Heart left ventricle (tissue), 16 donors: Measurements from ENCODE around the gene TESK1. TPM values are rescaled to one million over a fixed set of nuclear protein-coding genes. Genes with fewer than 3 reads are reported as not detected.

Source experiments
- ATAC-seq, 4 donors: fragments of 200-7000 bp; cut with Tn5 transposase; one replicate each; pipeline ENCODE4 v1.9.1; 2020 to 2022; ENCODE audit warnings: moderate library complexity in 4 of 4, mild to moderate bottlenecking in 3 of 4, moderate number of reproducible peaks in 1 of 4
- DNase-seq, 5 donors: peaks; one replicate each; pipeline ENCODE4 v3.0.0-alpha.2; 2020
- H3K27ac ChIP-seq, 12 donors: fragments of 200-600 bp; sonication (generic) in 4 of 12; one replicate each; pipeline versions ENCODE4 v1.5.0 to v1.8.0; 2016 to 2022; ENCODE audit warnings: mild to moderate bottlenecking in 2 of 12
- H3K27me3 ChIP-seq, 9 donors: fragments of 200-600 bp; sonication (generic) in 2 of 9; one replicate each; pipeline versions ENCODE4 v1.5.1 to v1.8.0; 2016 to 2022; ENCODE audit warnings: mild to moderate bottlenecking in 3 of 9
- H3K36me3 ChIP-seq, 9 donors: fragments of 200-600 bp; sonication (generic) in 2 of 9; one replicate each; pipeline versions ENCODE4 v1.5.0 to v1.8.0; 2018 to 2022; ENCODE audit warnings: mild to moderate bottlenecking in 2 of 9
- H3K4me1 ChIP-seq, 12 donors: fragments of 200-600 bp; sonication (generic) in 4 of 12; one replicate each; pipeline versions ENCODE4 v1.5.0 to v1.8.0; 2016 to 2022; ENCODE audit warnings: mild to moderate bottlenecking in 3 of 12
- H3K4me3 ChIP-seq, 12 donors: fragments of 200-600 bp; sonication (generic) in 4 of 12; one replicate each; pipeline versions ENCODE4 v1.5.0 to v1.8.0; 2017 to 2022; ENCODE audit warnings: mild to moderate bottlenecking in 9 of 12, moderate library complexity in 4 of 12
- H3K9me3 ChIP-seq, 12 donors: fragments of 200-600 bp; sonication (generic) in 4 of 12; one replicate each; pipeline versions ENCODE4 v1.5.0 to v1.8.0; 2016 to 2022; ENCODE audit warnings: mild to moderate bottlenecking in 1 of 12
- POLR2A ChIP-seq, 2 donors: fragments of 450-650 bp; IDR thresholded peaks; one replicate each; pipeline ENCODE4 v1.6.1; 2017; ENCODE audit warnings: antibody characterized with exemption in 2 of 2, mild to moderate bottlenecking in 2 of 2, moderate library complexity in 2 of 2
- WGBS, 4 donors: extraction: QIAGEN DNeasy Blood & Tissue Kit in 2 of 4; methylation state at CpG; one replicate each; pipeline versions ENCODE4 v1.1.5 to v1.1.7; 2013 to 2018; 5-methylcytosine and 5-hydroxymethylcytosine counted together
- intact Hi-C, 10 donors: fragments of 100-400 bp; cut with DNase I; formaldehyde crosslinking; loops; one replicate each; pipeline versions ENCODE4 v1.11.1 to v1.14.2; 2022
- microRNA-seq, 4 donors: library from miRNA; unstranded; fragments of <30 nt; microRNA quantifications; one replicate each; pipeline versions ENCODE4 to v1.2.0, GENCODE V29; 2017 to 2020
- polyA plus RNA-seq, 2 donors: library from polyadenylated mRNA; stranded (reverse); fragments of 200-250 nt; gene quantifications; one replicate each; pipeline ENCODE4 v1.2.3, GENCODE V29; 2013
- total RNA-seq, 9 donors: library from RNA; depleted of rRNA in 2 of 9; stranded (reverse); fragments of >200 nt in 2 of 9; fragmentation: NEBNext Ultra II Directional in 3 of 9; extraction: Animal tissue kit (Norgen Biotek cat#: 25700) in 3 of 9; gene quantifications; one replicate each; pipeline versions ENCODE4 v1.1.0 to v1.2.4, GENCODE V29; 2016 to 2023
- TF ChIP-seq, protein P1 (sequence below), 12 donors: fragments of 200-600 bp; sonication (generic) in 4 of 12; IDR thresholded peaks; one replicate each; pipeline versions ENCODE4 v1.5.0 to v1.8.0; 2018 to 2022; ENCODE audit warnings: antibody characterized with exemption in 12 of 12, mild to moderate bottlenecking in 5 of 12
- donor health status: ischemic (EF 13 %, LVEDD 7.1; RV severe dilation, severe dysfunction).
- donor health status: healthy with polysubstance abuse.
- donor health status: DM: no; HTN: yes; CAD: no.
- donor health status: DM: no; HTN: no; CAD: no.
- donor health status: ischemic (EF 25% LVEDD 6.9; RV normal size, moderate dysfunction).
- donor health status: ischemic (EF 25% LVEDD 5.7; RV mildly dilated, moderate dysfunction).
- donor health status: healthy.
- donor health status: DM: yes; HTN: yes; CAD: no.
- donor health status: ischemic (EF 35%, LVEDD 5.7; RV mildly dilated, moderate dysfunction).
- donor health status: nonischemic (EF 11% LVEDD 7.7; RV severe dilation, severe dysfunction).
- donor health status: DM: yes; HTN: yes; CAD: no.
- donor health status: PGD.
- donor health status: ischemic (EF 29% LVEDD 5.4; RV normal size, mild dysfunction).
- donor health status: nonischemic (EF 23%, LVEDD 6.1; RV moderate dilation, normal function).

Gene TESK1
- total and polyA plus RNA-seq, 11 donors = 19.8 to 47.6 (median 24.8) TPM

DNA sequence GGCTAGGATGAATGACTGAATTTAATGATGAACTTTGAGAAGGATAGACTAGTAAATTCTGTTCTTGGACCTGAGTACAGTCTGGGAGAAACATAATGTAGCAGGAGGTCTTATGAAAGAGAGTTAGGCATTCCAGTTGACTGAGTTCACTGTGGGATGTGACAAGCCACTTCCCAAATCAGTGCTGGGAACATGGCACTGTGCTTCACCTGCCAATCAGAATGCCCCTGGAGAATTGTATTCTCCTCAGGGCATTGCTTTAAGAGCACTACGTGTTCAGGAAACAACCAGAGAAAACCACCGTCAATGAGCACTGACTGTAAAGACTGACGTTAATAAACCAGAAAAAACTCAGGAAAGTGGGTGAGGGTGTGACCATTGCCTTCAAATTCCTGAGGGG, 54.3 kb downstream of the TESK1 start:
- WGBS, 4 donors = 29 to 41% (median 37%) methylated on average over 3 of the region's 3 CpGs
- ATAC-seq = peak; percentile 2 to 31 (median 16)
- H3K4me3 ChIP-seq = peak overlapping the region in 11 of 12 donors; percentile 72 to 98 (median 93)
- intact Hi-C loops = loop anchor here in 8 of 10 donors (2.0 to 10.0 kb wide), 13 partner anchors 29 to 225 kb away; partner anchors contain the start of genes FAM221B (in 2 of the 8), GBA2 (in 2 of the 8), RGP1 (in 2 of the 8) and SPAG8 (in 2 of the 8)
- H3K27ac ChIP-seq = peak overlapping the region; percentile 93 to 100 (median 97)
- peaks cover 0 to 56% (median 30%) of the 10 kb centered on the region in 12 donors for H3K4me1 ChIP-seq
- DNase-seq = peak in 2 of 5 donors; percentile 65 to 69
- TF ChIP-seq, protein P1, sequence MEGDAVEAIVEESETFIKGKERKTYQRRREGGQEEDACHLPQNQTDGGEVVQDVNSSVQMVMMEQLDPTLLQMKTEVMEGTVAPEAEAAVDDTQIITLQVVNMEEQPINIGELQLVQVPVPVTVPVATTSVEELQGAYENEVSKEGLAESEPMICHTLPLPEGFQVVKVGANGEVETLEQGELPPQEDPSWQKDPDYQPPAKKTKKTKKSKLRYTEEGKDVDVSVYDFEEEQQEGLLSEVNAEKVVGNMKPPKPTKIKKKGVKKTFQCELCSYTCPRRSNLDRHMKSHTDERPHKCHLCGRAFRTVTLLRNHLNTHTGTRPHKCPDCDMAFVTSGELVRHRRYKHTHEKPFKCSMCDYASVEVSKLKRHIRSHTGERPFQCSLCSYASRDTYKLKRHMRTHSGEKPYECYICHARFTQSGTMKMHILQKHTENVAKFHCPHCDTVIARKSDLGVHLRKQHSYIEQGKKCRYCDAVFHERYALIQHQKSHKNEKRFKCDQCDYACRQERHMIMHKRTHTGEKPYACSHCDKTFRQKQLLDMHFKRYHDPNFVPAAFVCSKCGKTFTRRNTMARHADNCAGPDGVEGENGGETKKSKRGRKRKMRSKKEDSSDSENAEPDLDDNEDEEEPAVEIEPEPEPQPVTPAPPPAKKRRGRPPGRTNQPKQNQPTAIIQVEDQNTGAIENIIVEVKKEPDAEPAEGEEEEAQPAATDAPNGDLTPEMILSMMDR (IDR thresholded peaks at IDR 0.05) = no peak
- peak in 1 of 2 donors; percentile 30 for TF ChIP-seq POLR2A (IDR thresholded peaks at IDR 0.05)
- no peaks in the 10 kb centered on the region for H3K9me3 ChIP-seq
- peaks cover 0 to 22% (median 16%) of the 10 kb centered on the region in 9 donors for H3K36me3 ChIP-seq
- no peaks in the 10 kb centered on the region for H3K27me3 ChIP-seq

Small RNA genes within 50 kb of the gene (microRNA-seq; reads per million reads assigned to microRNA genes)
- gene MIR4667 = 0 to 1.9 (median 0.99) reads per million in 4 donors

Other genes starting within 250 kb of the TESK1 start
- 10 to 100 TPM; 23.0 to 56.1 (median 30.5) TPM for gene RUSC2, start 115.2 kb upstream of the TESK1 start, total RNA-seq
- 10 to 100 TPM; 23.8 to 38.0 TPM for gene RUSC2, start 115.2 kb upstream of the TESK1 start, polyA plus RNA-seq
- 1 to 10 TPM in 4 of 9 donors, under 1 TPM in 3, not detected in 2; 0.46 to 10.0 (median 1.2) TPM for gene CD72, start 13.2 kb downstream of the TESK1 start, total RNA-seq
- under 1 TPM; 0.38 to 0.76 TPM for gene CD72, start 13.2 kb downstream of the TESK1 start, polyA plus RNA-seq
- gene SIT1, start 45.7 kb downstream of the TESK1 start, total RNA-seq = 1 to 10 TPM in 1 of 9 donors, under 1 TPM in 2, not detected in 6; 0.47 to 4.2 (median 0.54) TPM
- under 1 TPM in 1 of 2 donors, not detected in 1; 0.19 TPM for gene SIT1, start 45.7 kb downstream of the TESK1 start, polyA plus RNA-seq
- over 10,000 TPM in 3 of 9 donors, 1,000 to 10,000 TPM in 5, 100 to 1,000 TPM in 1; 462 to 18,741 (median 5,764) TPM for gene RMRP, start 52.8 kb downstream of the TESK1 start, total RNA-seq
- 100 to 1,000 TPM; 118 to 429 TPM for gene RMRP, start 52.8 kb downstream of the TESK1 start, polyA plus RNA-seq
- 10 to 100 TPM; 35.5 to 78.5 (median 43.8) TPM for gene CCDC107, start 53.0 kb downstream of the TESK1 start, total RNA-seq
- gene CCDC107, start 53.0 kb downstream of the TESK1 start, polyA plus RNA-seq = 100 to 1,000 TPM in 1 of 2 donors, 10 to 100 TPM in 1; 70.1 to 116 TPM
- 1 to 10 TPM in 1 of 9 donors, under 1 TPM in 8; 0.11 to 1.2 (median 0.27) TPM for gene ARHGEF39, start 59.9 kb downstream of the TESK1 start, total RNA-seq
- gene ARHGEF39, start 59.9 kb downstream of the TESK1 start, polyA plus RNA-seq = under 1 TPM; 0.12 to 0.30 TPM
- 10 to 100 TPM in 1 of 9 donors, 1 to 10 TPM in 1, under 1 TPM in 1, not detected in 6; 0.47 to 13.9 (median 2.3) TPM for gene CA9, start 68.7 kb downstream of the TESK1 start, total RNA-seq
- gene CA9, start 68.7 kb downstream of the TESK1 start, polyA plus RNA-seq = under 1 TPM; 0.23 to 0.54 TPM
- gene TPM2, start 84.7 kb downstream of the TESK1 start, total RNA-seq = 1,000 to 10,000 TPM in 3 of 9 donors, 100 to 1,000 TPM in 6; 621 to 1,314 (median 858) TPM
- gene TPM2, start 84.7 kb downstream of the TESK1 start, polyA plus RNA-seq = 1,000 to 10,000 TPM in 1 of 2 donors, 100 to 1,000 TPM in 1; 761 to 2,450 TPM
- gene TLN1, start 126.9 kb downstream of the TESK1 start, total RNA-seq = 100 to 1,000 TPM; 193 to 373 (median 261) TPM
- 100 to 1,000 TPM; 152 to 241 TPM for gene TLN1, start 126.9 kb downstream of the TESK1 start, polyA plus RNA-seq
- gene CREB3, start 127.4 kb downstream of the TESK1 start, total RNA-seq = 10 to 100 TPM; 16.1 to 38.0 (median 25.5) TPM
- gene CREB3, start 127.4 kb downstream of the TESK1 start, polyA plus RNA-seq = 10 to 100 TPM; 26.7 to 49.4 TPM
- gene GBA2, start 144.0 kb downstream of the TESK1 start, total RNA-seq = 10 to 100 TPM; 52.1 to 93.8 (median 65.5) TPM
- 10 to 100 TPM; 54.1 to 96.2 TPM for gene GBA2, start 144.0 kb downstream of the TESK1 start, polyA plus RNA-seq
- gene RGP1, start 144.0 kb downstream of the TESK1 start, total RNA-seq = 10 to 100 TPM; 25.4 to 38.8 (median 32.7) TPM
- 10 to 100 TPM; 14.7 to 29.8 TPM for gene RGP1, start 144.0 kb downstream of the TESK1 start, polyA plus RNA-seq
- not detected for gene MSMP, start 149.0 kb downstream of the TESK1 start, total RNA-seq
- under 1 TPM in 1 of 2 donors, not detected in 1; 0.26 TPM for gene MSMP, start 149.0 kb downstream of the TESK1 start, polyA plus RNA-seq
- gene NPR2, start 186.3 kb downstream of the TESK1 start, total RNA-seq = 10 to 100 TPM; 15.2 to 36.4 (median 23.7) TPM
- gene NPR2, start 186.3 kb downstream of the TESK1 start, polyA plus RNA-seq = 10 to 100 TPM; 10.2 to 14.5 TPM
- 1 to 10 TPM; 1.5 to 4.0 (median 2.5) TPM for gene SPAG8, start 207.0 kb downstream of the TESK1 start, total RNA-seq
- gene SPAG8, start 207.0 kb downstream of the TESK1 start, polyA plus RNA-seq = 1 to 10 TPM in 1 of 2 donors, under 1 TPM in 1; 0.58 to 4.2 TPM
- 10 to 100 TPM; 48.7 to 77.5 (median 57.4) TPM for gene HINT2, start 209.8 kb downstream of the TESK1 start, total RNA-seq
- 100 to 1,000 TPM in 1 of 2 donors, 10 to 100 TPM in 1; 51.4 to 139 TPM for gene HINT2, start 209.8 kb downstream of the TESK1 start, polyA plus RNA-seq
- gene FAM221B, start 223.5 kb downstream of the TESK1 start, total RNA-seq = not detected
- not detected for gene FAM221B, start 223.5 kb downstream of the TESK1 start, polyA plus RNA-seq
- gene TMEM8B, start 224.0 kb downstream of the TESK1 start, total RNA-seq = 10 to 100 TPM; 10.8 to 21.4 (median 18.2) TPM
- 1 to 10 TPM; 7.9 to 8.1 TPM for gene TMEM8B, start 224.0 kb downstream of the TESK1 start, polyA plus RNA-seq